Stimulated activated CD8-positive, alpha-beta memory T cell treated with anti-CD3 and anti-CD28 coated beads, Interleukin-7, amount 100 ng/mL, for 48 hours (primary cell): Measurements from ENCODE around the gene F5.
A peak's percentile ranks its signal among the peaks of the same experiment; 100 is the strongest.
"Not testable (repeated sequence)": the region's sequence is repeated elsewhere in the genome, so short reads cannot be mapped to it uniquely, and the experiment has no call there.

Experiments
- DNase-seq, 2 donors: peaks; one replicate each; pipeline ENCODE4 v3.0.0-alpha.2; 2020; ENCODE audit warnings: low read depth in 1 of 2; ENCODE audit errors: extremely low read depth in 1 of 2

The F5 gene

DNA sequence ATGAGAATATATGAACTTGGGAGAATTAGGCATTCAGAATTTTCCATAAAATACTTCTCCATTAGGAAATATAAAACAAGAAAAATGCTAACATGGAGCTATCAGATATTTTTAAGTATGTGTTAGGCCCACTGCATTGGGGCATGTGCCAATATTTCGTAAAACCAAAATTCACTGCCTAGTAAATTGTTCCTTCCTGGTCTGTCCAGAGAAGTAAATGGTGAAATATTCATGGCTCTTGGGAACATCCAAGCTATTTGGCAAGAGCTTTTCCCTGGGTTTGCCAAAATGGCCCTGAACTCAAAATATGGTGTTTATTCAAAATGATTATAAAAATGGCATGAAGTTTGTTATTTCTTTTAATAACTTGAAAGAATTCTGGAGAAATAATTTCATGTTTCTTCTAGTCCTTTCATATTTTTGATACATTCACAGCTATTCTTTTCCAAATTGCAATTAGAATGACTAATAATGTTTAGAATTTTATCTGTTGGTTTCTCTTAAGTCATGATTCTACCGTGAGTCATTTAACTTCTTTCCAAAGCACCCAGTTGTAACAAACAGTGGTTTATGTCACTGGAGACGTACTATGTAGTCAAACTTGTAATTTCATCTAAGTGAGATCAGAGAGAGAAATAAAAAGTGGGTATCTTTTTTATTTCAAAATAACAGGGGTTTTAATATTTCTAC, 74.8 kb downstream of the F5 start:
- DNase-seq, result no peak

DNA sequence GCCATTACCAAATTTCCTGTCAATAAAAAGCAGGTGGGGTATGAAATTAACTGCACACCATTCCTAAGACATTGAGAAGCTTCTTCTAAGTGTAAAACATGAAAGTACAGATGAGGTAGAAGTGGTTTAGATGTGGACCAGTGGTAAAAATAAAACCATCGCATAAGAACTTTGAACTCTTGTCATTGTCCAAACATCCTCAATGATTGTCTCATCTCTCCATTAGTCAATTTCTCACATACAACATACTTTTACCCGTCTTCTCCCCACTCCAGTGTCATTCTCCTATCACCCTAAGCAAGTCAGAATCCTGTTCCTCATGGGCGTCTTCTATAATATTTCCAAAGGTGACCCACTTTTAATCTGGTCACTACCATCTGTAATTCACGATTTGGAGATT, 76.2 kb downstream of the F5 start:
- DNase-seq, result no peak

DNA sequence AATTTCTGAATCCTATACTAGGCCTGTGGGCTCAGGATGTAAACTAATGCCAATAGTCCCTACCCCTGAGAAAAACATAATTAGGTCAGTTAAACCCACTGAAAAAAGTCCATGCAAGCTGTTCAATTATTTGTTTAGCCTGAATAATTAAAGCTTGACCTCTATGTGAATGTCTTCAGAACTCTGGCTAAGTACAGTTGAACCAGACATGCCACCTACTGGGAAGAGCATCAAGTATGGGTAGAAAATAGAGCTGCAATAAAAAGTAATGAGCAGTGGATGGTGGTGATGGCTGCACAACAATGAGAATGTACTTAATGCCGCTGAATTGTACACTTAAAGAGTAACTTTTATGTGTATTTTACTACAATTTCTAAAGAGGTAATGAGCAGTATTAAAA, 76.9 kb downstream of the F5 start:
- no peak for DNase-seq

DNA sequence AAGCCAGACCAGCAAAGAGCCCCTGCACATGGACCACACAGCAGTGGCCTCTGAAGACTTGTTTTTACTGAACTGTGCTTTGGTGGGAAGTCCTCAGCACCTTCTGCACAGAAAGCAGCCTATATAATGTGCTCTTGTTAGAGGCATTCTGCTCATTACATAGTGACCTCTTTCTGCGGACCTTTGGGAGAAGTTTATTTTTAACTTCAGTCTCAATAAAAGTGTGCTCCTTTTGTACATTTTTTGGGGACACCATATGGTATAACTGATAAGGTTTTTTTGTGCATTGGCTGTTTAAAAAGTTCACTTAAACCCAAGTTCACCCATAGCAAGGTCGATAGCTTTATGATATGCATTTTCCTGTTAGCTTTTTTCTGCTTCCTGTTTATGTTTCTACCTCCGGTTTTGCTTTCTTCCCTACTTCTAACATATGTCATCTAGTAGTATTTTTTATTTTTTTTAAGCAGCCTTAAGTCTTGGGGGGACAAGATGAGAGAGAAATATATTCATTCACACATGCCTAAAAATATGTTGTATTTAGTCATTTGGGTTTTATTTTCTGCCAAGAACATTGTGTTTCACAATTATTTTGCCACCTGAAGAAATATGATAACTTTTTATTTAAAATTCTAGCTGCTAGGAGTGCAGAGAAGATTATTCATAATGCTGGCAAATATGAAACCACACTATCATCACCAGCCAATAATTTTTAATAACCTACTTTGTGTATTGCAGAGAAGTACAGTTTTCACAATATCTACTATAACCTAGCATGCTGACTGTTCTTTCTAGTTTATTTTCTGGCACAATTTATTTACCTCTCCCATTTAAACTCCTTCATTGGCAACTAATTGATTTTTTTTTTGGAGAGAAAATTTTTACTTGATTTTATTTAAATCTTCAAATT, 77.6 kb downstream of the F5 start:
- DNase-seq, result no peak

DNA sequence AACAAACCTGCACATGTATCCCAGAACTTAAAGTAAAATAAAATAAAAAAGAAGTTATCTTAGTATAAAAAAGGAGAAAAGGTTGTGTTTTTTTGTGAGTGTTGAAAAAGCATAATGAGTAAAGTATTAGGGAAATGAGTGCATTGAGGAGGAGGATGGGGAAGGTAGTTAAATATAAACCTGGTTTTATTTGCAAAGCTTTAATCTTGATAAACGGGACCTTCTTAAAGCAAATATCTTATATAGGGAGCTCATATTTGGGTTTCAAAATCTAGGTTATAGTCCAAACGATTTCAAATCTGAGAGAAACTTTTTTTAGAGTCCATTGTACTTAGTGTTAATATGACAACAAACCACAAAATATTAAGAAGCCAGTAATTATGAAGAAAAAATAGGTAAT, 78.9 kb downstream of the F5 start:
- DNase-seq, result no peak

DNA sequence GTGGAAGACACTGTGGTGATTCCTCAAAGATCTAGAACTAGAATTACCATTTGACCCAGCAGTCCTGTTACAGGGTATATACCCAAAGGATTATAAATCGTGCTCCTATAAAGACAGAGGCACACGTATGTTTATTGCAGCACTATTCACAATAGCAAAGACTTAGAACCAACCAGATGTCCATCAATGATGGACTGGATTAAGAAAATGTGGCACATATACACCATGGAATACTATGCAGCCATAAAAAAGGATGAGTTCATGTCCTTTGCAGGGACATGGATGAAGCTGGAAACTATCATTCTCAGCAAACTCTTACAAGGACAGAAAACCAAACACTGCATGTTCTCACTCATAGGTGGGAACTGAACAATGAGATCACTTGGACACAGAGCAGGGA, 82.7 kb downstream of the F5 start:
- DNase-seq, result not testable (repeated sequence)

DNA sequence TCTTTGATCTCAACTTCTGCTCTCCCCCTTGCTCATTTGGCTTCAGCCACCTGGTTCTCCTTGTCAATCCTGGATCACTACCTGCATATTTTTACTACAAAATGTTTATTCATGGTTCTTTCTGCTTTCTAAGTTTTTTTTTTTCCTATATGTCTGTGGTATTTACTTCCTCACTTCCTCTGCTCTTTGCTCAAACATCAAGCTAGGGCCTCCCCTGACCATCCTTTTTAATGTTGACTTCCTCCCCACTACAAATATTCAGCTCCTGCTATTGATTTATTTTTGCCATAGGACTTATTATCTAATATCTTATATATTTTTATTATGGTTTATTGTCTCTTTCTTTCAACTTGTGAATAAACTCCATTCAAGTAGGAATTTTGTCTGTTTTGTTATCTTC, 86.5 kb downstream of the F5 start:
- DNase-seq, result no peak

DNA sequence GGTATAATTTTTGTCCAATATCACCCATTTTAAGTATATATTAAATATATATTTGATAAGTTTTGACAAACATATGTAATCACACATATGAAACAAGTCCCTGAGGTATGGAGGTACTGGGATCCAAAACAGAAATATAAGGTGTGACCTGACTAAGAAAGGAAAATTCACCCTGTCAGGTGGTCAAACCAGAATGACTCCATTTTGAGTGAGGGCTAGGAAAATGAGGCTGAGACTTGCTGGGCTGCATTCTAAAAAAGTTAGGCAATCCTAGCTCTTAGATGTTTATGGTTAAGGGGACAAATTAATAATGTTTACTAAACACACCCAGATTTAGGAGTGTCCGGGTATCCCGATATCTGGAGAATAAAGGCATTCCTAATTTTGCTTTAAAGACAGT, 89.0 kb downstream of the F5 start:
- DNase-seq, result no peak

DNA sequence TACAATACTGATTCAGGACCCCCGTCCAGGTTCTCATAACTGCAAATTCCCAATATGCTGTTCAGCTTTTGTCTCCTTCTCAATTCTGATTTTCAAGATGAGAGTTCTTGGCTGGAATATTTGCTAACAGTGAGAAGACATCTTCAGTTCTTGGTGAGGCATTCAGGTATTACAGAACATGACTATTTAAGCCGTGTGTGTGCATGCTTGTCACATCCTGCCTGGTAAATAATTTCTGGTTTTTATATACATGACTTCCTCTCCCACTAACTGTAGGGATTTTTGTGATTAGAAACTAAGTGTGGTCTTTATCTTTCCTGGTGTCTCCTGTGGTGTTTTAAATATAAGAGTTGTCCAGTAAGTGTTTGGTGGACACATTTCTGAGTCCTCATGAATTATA, 90.4 kb downstream of the F5 start:
- DNase-seq, result no peak

DNA sequence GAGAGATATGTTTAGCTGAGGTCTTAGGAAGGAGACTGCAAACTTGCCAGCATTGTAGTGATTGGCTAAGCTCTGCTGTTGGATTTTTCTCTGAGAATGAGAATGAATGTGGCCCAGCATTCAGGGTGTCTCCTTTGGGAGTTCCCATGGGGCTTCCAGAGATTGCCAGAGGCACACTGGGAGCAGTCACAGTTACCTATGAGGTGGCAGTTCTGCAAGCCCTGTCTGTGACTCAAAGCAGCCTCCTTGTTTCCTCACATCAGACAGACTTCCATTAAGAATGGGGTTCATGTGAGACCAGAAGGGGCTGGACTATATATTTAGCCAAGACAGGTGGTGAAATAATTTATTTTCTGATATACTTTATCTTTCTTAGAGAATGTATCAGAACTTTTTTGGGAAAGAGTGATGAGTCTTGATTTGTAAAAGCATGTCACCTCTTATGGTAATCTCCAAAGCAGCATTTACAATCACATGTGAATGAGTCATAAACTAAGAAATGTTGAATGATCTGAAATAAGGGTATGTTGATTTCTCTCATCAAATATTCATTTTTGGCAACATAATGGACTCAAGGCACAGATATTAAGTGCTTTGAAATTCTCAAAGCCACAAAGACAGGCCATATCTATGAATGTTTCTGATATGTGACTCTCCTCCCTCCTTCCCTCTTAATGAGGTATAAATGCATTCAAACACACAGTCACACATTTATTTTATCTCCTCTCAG, 91.1 kb downstream of the F5 start:
- DNase-seq, result no peak

DNA sequence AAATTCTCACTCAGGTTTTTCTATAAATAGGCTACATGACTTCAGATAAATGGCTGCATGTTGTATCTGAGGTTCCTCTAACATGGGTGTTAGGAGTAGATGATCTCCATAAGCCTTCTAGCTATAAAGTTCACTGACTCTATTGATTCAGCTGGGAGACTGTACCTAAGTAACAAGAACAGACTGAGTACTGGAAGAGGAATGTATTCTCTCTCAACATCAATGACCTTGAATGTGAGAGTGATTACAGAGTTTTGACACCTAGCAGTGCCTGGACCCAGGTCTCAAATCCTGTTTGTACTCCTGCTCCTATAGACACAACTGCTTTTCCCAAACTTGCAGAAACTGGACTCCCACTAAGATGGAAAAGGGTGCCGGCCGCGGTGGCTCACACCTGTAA, 91.9 kb downstream of the F5 start:
- DNase-seq, result no peak

DNA sequence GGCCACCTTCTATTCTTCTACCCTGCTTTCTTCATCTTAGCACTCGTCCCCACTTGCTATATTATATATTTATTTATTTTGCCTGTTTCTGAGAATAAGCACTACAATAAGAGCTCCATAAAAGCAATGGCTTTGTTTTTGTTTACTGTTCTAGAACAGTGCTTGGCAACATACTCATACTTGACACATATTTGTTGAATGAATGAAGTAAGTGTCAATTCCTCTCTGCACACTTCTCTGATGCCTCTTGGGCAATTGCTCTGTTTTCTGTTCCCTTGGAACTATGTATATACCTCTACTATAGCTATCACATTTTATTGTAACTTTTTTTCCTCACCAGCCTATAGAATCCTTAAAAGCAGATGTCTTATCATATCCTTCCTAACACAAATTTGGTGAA, 93.0 kb downstream of the F5 start:
- no peak for DNase-seq

DNA sequence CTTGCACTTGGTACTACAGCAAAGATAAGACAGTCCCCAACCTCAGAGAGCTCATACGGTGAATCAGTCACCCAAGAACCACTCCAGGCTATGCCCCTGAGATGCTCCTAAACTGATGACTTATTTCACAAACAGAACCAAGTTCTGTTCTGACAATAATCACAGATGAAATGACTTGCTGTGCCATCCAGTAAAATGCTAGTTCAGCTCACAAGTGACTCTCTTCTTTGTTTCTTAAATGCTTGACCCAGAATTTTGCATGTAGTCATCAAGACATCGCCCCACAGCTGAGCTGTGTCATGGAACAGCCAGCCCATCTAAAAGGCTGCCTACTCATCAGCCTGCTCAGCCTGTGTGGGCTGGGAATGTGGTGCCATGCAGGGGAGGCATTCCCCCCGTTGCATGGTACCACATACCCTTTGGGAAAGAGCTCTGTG, 94.4 kb downstream of the F5 start:
- DNase-seq, result peak in 1 of 2 donors; percentile 61

DNA sequence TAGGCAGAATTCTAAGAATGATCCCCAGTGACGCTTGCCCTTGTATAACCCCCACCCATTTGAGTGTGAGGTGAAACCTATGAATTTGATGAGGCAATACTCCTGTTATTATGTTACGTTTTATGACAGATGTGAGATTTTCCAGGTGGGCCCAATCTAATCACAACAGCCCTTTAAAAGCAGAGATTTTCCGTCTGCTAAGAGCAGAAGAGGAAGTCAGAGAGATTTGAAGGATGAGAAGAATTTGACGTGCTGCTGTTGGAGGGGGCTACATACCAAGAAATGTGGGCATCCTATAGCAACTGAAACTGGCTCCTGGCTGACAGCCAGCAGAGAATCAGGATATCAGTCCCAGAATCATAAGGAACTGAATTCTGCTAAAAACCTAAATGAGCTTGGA, 98.1 kb downstream of the F5 start:
- no peak for DNase-seq

DNA sequence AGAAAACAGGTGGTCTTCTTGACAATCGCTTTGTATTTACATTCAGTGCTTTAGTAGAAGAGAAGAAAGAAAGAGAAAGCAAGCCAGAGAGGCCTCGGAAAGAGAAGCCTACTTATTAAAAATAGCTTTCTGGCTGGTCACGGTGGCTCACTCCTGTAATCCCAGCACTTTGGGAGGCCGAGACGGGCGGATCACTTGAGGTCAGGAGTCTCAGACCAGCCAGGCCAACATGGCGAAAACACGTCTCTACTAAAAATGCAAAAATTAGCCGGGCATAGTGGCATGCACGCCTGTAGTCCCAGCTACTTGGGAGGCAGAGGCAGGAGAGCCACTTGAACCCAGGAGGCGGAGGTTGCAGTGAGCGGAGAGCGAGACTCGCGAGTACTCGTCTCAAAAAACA, 98.7 kb downstream of the F5 start:
- no peak for DNase-seq

DNA sequence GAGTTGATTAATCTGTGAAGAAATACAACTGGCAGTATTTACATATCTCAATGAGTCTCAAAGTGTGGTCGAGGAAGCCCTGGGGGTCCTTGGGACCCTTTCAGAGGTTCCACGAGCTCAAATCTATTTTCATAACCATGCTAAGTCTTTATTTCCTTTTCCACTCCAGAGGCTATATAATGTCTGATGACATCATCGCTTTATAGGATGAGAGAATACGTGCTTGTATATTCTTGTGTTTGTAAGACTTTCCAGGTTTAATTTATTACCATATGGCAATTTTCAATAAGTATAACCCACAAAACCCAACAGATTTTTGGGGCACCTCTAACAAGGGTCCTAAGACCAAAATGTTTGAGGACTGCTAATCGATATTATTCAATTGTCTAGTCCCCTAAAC, 99.1 kb downstream of the F5 start:
- no peak for DNase-seq

DNA sequence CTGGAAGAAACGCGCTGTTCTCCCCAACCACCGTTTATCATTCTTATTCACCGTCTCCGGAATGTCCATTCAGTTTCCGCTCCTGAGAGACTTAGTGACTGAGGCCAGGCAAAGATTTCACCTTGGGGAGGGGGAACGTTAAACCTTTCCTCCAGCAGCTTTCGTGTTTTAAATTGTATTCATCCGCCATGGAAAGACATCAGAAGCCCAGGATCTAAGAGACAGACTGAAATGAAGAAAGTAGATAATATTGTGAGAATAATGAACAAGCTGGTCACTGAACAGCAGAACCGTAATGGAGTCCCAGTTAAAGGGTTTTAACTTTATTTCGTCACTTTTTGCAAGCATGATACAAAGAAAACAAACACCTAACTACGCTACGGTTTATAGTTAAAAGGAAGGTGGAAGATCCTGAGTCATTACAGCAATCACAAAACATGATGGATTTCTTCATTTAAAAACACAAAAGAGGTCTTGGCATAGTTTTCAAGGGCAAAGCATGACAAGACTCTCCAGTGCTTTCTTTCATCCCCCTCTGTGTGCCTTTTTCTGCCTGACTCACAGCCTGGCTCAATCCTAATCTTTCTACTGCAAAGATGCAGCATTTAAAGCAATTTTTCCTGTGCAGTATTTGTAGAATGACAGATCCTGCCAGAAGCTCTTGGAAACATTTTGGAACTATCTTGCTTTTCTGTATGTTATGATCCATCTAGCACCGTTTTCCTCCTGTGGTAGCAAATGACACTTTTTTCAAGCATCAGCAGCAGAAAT, 99.8 kb downstream of the F5 start:
- DNase-seq, result no peak

DNA sequence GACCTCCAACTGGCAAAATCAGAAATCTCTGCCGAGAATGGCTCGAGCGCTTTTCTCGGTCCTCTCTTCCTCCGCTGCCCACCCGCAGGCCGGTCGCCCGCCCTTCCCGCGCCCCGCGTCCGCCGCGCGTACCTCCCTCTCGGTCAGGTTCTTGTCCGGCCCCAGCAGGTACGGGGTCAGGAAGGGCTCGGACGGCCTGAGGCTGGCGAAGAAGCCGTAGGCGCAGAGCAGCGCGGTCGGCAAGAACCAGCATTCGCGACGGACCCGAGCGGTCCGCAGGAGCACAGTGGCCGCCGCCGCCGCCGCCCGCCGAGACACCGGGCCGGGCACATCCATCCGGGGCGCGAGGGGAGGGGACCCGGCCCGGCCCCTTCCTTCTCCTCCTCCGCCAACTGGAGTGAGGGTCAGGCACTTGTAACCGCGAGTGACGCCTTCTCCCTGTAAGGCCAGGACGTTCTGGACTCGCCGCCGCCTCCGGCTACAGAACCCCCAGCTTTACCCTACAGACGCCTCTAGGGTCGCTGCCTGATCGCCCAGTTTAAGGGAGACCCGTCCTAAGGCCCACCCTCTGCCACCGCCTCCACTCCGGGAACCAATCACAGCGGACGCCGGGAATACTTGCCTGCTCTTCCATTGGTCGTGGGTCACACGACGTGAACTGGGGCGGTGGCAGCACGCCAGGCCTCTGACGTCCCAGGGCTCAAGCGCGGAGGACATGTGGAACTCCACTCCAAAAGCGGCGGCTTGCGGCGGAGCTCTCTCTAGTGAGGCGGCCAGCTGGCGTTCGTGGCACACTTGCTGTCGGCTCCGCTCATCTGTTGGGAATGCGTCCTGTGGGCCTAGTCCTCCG, 100.6 kb downstream of the F5 start, which contains the start of gene SLC19A2:
SLC19A2 (minus strand) TSS at position 514 of the 850 bp plus-strand sequence; CDS start at position 336, 178 bp downstream.
- peak; percentile 85 to 96 for DNase-seq

DNA sequence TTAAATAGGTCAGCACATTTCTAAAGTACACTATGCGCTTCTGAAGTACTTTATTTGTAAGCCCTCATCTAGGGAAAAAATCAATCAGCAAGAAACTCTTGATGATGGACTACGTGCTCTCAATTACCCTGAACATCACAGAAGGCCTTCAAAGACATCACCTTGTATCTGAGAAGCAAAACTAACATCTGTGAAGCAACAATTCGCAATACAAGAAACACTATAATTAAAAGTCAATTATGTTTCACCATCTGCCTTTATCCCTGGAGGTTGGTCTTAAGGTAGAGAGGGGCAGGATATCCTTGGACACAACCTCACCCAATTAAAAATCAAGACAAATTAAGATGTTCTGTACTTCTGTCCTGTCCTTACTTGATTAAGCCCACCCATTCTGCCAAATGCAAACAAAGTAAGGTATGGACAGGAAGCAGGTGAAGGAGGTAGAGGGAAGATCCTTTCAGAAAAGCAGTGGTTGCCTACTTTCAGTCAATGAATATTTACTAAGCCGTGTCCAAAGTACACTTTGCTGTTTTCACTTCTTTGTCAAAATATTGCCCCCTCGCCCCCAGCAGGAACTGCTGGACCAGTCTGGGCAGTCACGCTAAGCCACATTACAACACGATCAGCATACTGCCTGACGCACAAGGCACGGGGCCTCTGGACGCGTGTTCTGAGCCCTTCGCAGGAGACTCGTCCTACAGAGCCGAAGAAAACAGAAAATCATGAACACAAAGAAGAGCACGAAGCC, 101.4 kb downstream of the F5 start:
- DNase-seq, result no peak
